PFSK-1 (cell line): ENCODE results near the gene TAPBP.

Source experiments
- POLR2AphosphoS5 ChIP-seq: IDR thresholded peaks from 2 replicates; pipeline ENCODE4 v1.6.1; 2012; ENCODE audit warnings: low read depth, mild to moderate bottlenecking, control low read depth, low read length, moderate library complexity
- TAF1 ChIP-seq: IDR thresholded peaks from 2 replicates; pipeline ENCODE4 v1.6.1; 2012; ENCODE audit warnings: low read length, control low read depth, borderline replicate concordance; ENCODE audit not compliant: insufficient read depth
- TF ChIP-seq, protein P1 (sequence below), 2 experiments: IDR thresholded peaks; 2 replicates each; pipeline versions ENCODE4 v1.6.1 to v1.8.0; 2011 to 2012; ENCODE audit warnings: low read depth in 2 of 2, low read length in 2 of 2, control low read depth in 1 of 2, inconsistent platforms in 1 of 2, mild to moderate bottlenecking in 1 of 2, moderate library complexity in 1 of 2; ENCODE audit not compliant: insufficient read depth in 1 of 2

DNA sequence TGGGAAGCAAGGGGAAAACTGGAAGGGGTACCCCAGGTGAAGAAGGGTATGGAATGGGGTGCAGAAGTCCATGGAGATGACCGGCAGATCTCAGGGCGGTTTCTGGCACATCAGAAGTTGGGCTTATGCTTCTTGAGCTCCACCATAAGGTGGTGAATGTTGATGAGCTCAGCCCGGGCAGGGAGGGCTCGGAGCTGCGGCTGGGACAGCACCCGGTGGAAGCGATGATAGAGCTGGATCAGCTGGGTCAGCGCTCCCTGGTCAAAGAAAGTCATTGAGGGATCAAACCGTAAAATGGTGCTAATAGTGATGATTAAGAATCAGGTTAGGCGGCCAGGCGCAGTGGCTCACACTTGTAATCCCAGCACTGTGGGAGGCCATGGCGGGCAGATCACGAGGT, 63.1 kb downstream of the TAPBP start:
- no peak for TF ChIP-seq POLR2AphosphoS5
- TF ChIP-seq, protein P1, sequence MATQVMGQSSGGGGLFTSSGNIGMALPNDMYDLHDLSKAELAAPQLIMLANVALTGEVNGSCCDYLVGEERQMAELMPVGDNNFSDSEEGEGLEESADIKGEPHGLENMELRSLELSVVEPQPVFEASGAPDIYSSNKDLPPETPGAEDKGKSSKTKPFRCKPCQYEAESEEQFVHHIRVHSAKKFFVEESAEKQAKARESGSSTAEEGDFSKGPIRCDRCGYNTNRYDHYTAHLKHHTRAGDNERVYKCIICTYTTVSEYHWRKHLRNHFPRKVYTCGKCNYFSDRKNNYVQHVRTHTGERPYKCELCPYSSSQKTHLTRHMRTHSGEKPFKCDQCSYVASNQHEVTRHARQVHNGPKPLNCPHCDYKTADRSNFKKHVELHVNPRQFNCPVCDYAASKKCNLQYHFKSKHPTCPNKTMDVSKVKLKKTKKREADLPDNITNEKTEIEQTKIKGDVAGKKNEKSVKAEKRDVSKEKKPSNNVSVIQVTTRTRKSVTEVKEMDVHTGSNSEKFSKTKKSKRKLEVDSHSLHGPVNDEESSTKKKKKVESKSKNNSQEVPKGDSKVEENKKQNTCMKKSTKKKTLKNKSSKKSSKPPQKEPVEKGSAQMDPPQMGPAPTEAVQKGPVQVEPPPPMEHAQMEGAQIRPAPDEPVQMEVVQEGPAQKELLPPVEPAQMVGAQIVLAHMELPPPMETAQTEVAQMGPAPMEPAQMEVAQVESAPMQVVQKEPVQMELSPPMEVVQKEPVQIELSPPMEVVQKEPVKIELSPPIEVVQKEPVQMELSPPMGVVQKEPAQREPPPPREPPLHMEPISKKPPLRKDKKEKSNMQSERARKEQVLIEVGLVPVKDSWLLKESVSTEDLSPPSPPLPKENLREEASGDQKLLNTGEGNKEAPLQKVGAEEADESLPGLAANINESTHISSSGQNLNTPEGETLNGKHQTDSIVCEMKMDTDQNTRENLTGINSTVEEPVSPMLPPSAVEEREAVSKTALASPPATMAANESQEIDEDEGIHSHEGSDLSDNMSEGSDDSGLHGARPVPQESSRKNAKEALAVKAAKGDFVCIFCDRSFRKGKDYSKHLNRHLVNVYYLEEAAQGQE (IDR thresholded peaks at IDR 0.05; ENCODE audit: insufficient read depth in 1 of 2, low read depth in 2 of 2, low read length in 2 of 2): no peak
- no peak for TF ChIP-seq TAF1
